Panc1 (cell line): ENCODE data around the gene B9D2.

ENCODE experiments used
- CTCF ChIP-seq: fragments of 450-650 bp; IDR thresholded peaks from 2 replicates; pipeline ENCODE4 v1.5.1; 2017; ENCODE audit warnings: mild to moderate bottlenecking
- POLR2AphosphoS5 ChIP-seq: IDR thresholded peaks from 2 replicates; pipeline ENCODE4 v1.6.1; 2012; ENCODE audit warnings: mild to moderate bottlenecking, low read depth, low read length, moderate library complexity
- REST ChIP-seq, 2 experiments: IDR thresholded peaks; 2 replicates each; pipeline ENCODE4 v1.6.1; 2011 to 2012; ENCODE audit warnings: low read depth in 2 of 2, control low read depth in 1 of 2, low read length in 1 of 2, mild to moderate bottlenecking in 1 of 2, moderate library complexity in 1 of 2; ENCODE audit not compliant: insufficient read depth in 1 of 2
- SIN3A ChIP-seq: IDR thresholded peaks from 2 replicates; pipeline ENCODE4 v1.6.1; 2012; ENCODE audit warnings: low read depth, mild to moderate bottlenecking, low read length, moderate library complexity, borderline replicate concordance; ENCODE audit not compliant: insufficient read depth

- TF ChIP-seq CTCF = no peak
- TF ChIP-seq SIN3A = no peak
- no peak for TF ChIP-seq POLR2AphosphoS5
- no peak for TF ChIP-seq REST (IDR thresholded peaks at IDR 0.05; ENCODE audit: insufficient read depth in 1 of 2, low read depth in 2 of 2, low read length in 1 of 2)
These were observed 22.5 kb upstream of the B9D2 start for GRCh38 chr19:41386442-41386841.
